Stimulated activated CD8-positive, alpha-beta memory T cell treated with anti-CD3 and anti-CD28 coated beads, Interleukin-4, amount 100 ng/mL, for 1 hour (primary cell): ENCODE measurements around the gene XYLT2.
A peak's percentile ranks its signal among the peaks of the same experiment; 100 is the strongest.

Experiments used
- DNase-seq, 2 donors: peaks; one replicate each; pipeline ENCODE4 v3.0.0-alpha.2; 2020; ENCODE audit warnings: low read depth in 2 of 2, low spot score in 1 of 2

Gene XYLT2

GRCh38 chr17:50363217-50364060, 17.5 kb downstream of the XYLT2 start:
- DNase-seq: no peak

DNA sequence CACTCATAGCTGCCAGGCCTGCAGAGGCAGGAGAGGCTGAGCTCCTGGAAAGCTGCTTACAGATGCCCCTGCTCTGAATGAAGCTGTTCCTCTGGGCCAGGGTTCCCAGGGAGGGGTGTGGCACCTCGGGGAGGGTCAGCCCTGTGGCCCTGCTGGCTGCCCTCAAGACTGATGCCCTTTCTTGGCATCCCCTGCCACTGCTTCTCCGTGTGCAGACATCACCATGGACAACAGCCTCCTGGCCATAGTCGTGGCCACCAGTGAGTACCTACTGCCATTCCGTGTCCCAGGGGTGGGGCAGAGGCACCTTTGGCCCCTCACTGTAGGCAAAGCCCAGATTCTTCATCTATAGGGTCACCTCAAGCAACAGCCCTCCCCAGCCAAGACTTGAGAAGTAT, 18.1 kb downstream of the XYLT2 start:
- DNase-seq: no peak

GRCh38 chr17:50364715-50365114, 18.8 kb downstream of the XYLT2 start:
- no peak for DNase-seq

DNA sequence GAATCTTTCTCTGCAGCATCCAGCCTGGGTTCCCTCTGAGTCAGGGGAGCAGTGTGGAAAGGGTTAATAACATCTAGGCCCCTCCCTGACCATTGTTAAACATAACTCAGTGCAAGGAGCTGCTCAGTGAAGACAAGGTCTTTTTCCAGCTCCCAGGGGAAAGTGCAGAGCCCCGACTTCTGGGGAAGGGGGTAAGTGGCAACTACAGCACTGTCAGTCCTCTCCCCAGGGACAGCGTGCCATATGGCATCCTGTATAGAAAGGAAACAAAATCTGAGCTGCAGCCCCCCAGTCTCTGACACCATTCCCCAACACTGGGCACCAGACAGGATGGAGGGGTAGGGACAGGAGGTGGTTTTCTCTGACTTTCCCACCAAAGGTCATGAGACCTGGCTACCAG, 19.2 kb downstream of the XYLT2 start:
- DNase-seq: no peak

DNA sequence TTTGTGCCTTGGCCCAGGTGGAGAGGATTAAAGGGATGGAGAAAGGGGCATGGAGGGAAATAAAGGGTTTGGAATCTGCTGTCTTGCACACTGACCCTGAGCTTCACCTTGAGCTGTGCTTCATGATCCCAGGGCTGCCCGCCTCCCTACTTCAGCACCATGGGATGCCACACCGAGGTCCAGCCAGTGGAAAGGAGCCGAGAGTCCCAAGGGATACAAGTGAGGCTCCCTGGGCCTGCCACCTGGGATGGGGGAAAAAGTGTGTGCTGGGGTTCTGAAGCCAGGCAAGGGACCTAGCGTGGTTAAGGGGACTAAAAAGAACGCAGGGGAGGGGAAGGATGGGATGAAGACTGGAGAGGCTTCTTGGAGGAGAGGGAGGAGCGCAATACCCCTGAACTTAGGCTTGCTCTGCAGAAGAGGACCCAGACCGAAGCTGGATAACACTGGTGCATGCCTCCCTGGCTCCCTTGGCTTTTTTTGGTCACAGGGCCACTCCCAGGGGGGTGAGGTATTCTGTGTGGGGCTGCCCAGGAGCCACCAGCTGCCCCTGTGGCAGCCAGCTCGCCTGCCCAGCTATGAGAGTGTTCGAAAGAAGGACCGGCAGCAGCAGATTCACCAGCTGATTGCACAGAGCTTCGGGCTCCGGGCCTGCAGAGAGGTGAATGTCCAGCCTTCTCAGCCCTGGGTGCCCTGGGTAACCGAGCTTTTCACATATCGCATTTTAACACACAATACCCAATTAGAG, 19.9 kb downstream of the XYLT2 start:
- no peak for DNase-seq

DNA sequence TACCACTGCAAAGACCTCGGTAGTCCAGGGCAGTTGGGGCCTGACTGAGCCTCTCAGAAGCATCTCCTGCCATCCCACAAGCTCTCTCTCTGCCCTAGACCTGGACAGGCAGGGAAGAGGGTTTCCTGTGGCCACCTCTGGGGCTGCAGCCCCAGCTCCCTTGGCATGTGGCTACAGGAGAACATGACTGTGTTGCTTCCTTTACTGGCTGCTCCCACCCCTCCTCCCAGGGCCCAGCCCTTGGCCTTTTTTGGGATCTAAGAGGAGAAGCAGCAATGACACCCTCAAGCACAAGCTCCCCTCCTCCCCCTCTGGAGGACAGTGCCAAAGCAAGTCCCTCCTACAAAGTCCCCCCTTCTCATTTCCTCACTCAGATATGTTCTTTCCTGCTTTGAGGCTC, 21.5 kb downstream of the XYLT2 start:
- no peak for DNase-seq

- no peak for DNase-seq
Measured at GRCh38 chr17:50370052-50370451, 24.1 kb downstream of the XYLT2 start.

GRCh38 chr17:50371526-50371925, 25.6 kb downstream of the XYLT2 start:
- DNase-seq: no peak

- no peak for DNase-seq
Measured at GRCh38 chr17:50372222-50372757, 26.4 kb downstream of the XYLT2 start.

DNA sequence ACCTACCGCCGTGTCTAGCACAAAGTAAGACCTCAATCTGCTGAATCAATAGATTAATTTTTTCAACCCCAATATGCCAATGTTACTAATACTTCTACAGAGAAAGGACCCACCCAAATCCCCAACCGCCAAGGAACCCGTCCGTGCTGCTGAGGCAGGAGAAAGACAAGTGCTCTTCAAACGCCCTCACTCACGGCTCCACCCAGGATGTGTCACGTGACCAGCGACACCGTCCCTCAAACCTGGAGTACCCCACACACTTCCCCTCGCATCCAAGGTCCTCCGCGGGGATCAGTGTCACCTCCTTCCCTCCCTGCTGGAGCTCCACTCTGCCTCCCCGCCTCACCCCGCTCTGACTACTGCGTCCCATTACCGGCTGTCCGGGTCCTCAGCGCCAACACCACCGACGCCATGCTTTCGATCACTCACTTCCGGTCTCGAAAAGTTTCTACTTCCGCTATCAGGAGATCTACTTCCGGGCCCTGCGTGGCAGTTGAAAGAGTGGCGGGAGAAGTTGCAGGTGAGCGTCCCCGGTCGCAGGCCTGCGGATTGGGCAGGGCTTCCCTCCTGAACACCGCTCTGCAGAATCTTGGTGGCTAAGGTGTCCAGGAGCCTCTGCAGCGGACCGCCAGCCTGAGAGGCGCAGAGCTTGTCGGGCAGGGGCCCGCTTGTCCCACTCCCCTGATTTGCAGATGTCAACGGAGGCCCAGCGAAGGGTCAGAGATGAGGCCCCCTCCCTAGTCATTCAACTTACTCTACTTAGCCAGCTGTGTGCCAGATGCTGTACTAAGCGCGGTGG, 27.0 kb downstream of the XYLT2 start, which contains the start of the genes EME1 and MRPL27:
Gene EME1 (plus strand): TSS at position 472 of the 799 bp plus-strand sequence. CDS start 1,980 bp downstream, outside the sequence.
Gene MRPL27 (minus strand): TSS at position 427 of the 799 bp plus-strand sequence. CDS start 14 bp downstream, at position 413.
- peak; percentile 69 for DNase-seq

- no peak for DNase-seq
Measured at GRCh38 chr17:50373705-50374104, 27.8 kb downstream of the XYLT2 start.

GRCh38 chr17:50375858-50376538, 30.1 kb downstream of the XYLT2 start:
- no peak for DNase-seq

DNA sequence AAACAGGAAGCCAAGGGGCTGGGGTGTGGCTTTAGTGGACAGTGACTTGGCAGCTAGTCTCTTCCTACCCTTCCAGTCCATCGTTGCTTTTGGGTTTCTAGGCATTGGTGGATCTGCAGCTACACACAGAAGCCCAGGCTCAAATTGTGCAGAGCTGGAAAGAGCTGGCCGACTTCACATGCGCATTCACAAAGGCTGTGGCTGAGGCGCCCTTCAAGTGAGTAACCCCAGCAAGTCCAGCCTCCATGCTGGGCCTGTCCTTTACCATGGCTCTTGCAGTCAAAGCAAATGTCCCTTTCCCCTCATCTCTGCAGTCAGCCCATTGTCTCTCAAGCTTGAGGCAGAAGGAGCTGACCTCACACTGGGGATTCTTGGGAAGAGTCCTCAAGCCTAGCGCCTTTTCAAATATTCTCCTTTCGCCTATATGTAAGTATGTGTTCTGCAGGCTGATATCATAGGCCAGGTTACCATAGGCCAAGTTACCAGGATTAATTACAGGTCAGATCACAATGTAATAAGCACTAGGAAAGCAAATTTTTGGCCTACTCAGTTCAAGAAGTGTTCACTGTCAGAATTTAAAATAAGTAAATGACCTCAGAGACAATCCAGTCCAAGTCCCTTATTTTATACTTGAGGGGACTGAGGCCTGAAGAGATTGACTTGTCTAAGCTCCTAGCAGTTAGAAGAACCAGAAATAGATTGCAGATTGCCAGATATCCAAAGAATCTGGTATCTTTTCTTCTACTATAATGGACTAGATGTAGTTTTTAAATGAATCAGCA, 33.6 kb downstream of the XYLT2 start:
- DNase-seq: no peak

DNA sequence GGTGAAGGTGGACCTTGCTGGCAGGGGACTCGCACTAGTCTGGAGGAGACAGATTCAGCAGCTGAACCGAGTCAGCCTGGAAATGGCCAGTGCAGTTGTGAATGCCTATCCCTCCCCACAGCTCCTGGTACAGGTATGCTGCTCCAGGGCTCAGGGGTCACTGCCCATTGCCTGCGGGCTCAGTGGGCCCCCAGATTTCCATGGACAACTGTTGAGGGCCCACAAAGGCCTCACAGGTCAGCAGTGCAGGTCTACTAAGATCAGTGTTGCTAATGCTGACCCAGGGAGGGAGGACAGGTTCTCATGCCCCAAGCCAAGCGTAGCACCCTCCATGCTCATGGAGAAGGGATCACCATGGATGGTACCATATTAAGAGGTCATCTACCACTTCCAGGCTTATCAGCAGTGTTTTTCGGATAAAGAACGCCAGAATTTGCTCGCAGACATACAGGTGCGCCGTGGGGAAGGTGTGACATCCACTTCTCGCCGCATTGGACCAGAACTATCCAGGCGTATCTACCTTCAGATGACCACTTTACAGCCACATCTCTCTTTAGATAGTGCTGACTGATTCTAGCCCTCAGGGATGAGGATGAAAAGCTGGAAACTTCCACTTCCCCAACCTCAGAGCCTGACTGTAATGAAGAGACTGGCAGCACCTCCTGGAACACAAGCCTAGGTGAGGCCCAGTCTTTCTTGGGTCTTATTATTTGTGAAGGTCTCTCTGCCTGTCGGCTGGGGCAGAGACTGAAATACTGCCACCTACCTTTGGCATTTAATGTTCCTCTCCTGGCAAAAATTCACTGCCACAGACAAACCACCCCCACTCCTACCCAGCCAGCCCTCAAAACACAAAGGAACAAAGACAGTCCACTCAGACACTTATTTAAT, 34.7 kb downstream of the XYLT2 start:
- DNase-seq: no peak

DNA sequence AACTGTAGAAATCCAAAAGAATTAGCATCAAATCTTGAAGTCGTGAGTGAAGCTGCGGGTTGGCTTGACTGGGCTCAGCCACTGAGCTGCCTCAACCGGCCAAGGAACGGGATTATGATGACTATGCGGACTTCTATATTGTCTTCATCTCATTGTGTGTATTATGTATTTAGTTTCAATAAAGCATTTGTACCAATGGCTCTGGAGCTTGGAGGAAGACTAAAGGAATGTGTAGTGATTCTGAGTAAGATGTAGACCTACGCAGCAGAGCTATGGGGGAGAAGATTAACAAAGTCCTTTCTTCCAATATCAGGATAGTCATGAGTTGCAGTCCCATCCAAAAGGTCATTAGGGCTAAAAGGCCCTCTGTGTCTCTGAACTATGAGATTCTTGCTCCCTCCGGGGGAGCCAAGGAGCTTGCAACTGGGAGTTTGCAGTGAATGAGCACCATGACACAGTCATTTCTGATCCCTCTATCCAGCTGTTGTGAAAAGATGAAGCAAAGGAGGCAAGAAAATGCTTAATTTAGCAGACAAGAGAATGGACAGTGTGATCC, 35.4 kb downstream of the XYLT2 start:
- DNase-seq: no peak

DNA sequence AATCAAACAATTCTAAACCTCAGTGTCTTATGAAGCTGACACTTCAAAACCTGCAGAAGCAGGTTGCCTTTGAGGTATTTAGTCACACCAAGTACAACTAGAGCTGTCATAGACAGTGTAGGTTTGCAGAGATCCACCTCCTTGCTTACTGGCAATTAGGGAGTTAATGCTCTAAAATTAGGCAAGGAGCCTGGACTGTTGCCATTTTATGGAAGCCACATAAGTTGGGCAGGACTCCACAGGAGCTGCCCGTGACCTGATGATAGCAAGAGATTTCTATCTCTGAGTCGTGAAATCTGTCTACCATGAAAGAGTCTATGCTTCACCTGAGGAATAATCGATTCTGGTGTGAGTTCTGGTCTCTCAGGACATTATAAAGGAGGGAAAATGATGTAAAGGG, 36.0 kb downstream of the XYLT2 start:
- no peak for DNase-seq

DNA sequence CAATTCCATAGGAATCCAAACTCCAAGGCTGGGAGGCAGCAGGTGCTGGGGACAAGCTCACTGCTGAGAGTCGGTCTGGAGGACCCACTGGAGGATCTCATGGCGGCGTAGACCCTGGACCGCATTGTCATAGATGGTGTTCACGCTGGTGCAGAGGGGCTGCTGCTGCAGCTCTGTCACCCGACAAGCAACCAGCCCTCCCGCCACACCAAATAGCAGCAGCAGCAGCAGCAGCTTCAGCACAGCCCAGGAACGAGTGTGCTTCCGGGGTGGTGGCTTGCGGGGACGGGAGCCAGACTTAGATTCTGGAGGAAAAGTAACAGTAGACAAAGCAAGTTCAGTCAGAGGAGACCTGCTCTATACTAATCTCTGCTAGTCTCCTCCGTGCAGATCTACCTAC, 37.0 kb downstream of the XYLT2 start:
- no peak for DNase-seq

DNA sequence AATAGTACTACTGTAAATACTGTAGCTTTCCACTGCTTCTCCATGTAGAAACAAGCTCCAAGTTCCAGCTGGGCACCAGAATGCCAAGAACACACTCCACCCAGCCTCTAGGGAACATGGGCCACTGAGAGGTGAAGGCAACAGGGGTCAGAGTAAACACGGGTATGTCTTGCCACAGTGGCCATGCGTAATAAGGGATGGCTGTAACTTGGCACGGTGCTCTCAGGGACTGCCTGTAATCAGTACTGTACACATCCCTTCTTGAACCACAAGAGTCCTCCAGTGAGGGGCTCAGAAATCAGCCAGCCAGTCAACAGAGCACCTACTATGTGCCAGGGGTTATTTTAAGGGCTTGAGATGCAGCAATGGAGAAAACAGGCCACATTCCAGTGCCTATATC, 40.6 kb downstream of the XYLT2 start:
- DNase-seq: no peak
